K562 (cell line): ENCODE results near the gene SRBD1. TPM values are rescaled to one million over a fixed set of nuclear protein-coding genes. Genes with fewer than 3 reads are reported as not detected.

Experiments
- ATAC-seq: fragments of 200-7000 bp; cut with Tn5 transposase; 3 replicates; pipeline ENCODE4 v1.9.1; 2020; ENCODE audit warnings: moderate library complexity
- BruUV-seq: library from RNA; stranded (reverse); fragments of 400-500 nt; replicated peaks from 2 replicates; lab custom pipeline; 2021; lab: Mats Ljungman, UMichigan
- CTCF ChIA-PET: fragments of 300-600 bp; formaldehyde crosslinking; extraction: SDS; loops from one replicate; lab custom pipeline; 2021; ENCODE audit warnings: low intra/inter-chr PET ratio; lab: Yijun Ruan, JAX
- POLR2A ChIA-PET: fragments of 300-600, 350-650 bp; sonication (Branson Sonifier 250); formaldehyde crosslinking; extraction: SDS; loops from one replicate; lab custom pipeline; 2021; ENCODE audit warnings: antibody characterized with exemption, inconsistent platforms; lab: Yijun Ruan, JAX
- DNase-seq, 4 experiments: peaks; one replicate each; pipeline versions ENCODE4 v3.0.0 to v3.0.0-alpha.2; 2011 to 2018; ENCODE audit warnings: low spot score in 3 of 4, mixed read lengths in 3 of 4; ENCODE audit errors: extremely low read depth in 1 of 4
- FAIRE-seq: peaks from 2 replicates; lab custom pipeline; 2011; peaks lifted over from hg19 to GRCh38; lab: Jason Lieb, UNC
- H2AFZ ChIP-seq: 2 replicates; pipeline ENCODE4 v1.6.0; 2011; ENCODE audit warnings: low read depth, low read length, control low read depth, inconsistent platforms
- H3K27ac ChIP-seq: fragments of 200-600 bp; 3 replicates; pipeline ENCODE4 v1.8.0; 2011; ENCODE audit warnings: low read depth, mild to moderate bottlenecking, control low read depth, inconsistent platforms, low read length, moderate library complexity, mixed read lengths; ENCODE audit errors: extremely low read depth
- H3K27me3 ChIP-seq, 2 experiments: fragments of 300-600 bp in 1 of 2; 2 replicates in 1 of 2; 3 replicates in 1 of 2; pipeline versions ENCODE4 v1.6.0 to v1.8.0; 2011; ENCODE audit warnings: inconsistent platforms in 2 of 2, low read length in 2 of 2, mild to moderate bottlenecking in 1 of 2, mixed read lengths in 1 of 2, moderate library complexity in 1 of 2; ENCODE audit not compliant: control insufficient read depth in 2 of 2, insufficient read depth in 2 of 2
- H3K36me3 ChIP-seq: fragments of 300-600 bp; 3 replicates; pipeline ENCODE4 v1.8.0; 2011; ENCODE audit warnings: mild to moderate bottlenecking, low read length, inconsistent platforms; ENCODE audit not compliant: control insufficient read depth, insufficient read depth
- H3K4me1 ChIP-seq, 2 experiments: fragments of 200-600 bp in 1 of 2; replicated peaks in 1 of 2; 2 replicates in 1 of 2; 3 replicates in 1 of 2; pipeline versions ENCODE4 v1.5.1 to v1.8.0; 2011; ENCODE audit warnings: inconsistent platforms in 2 of 2, low read length in 2 of 2, mild to moderate bottlenecking in 1 of 2, mixed read lengths in 1 of 2, moderate library complexity in 1 of 2; ENCODE audit not compliant: control insufficient read depth in 2 of 2, insufficient read depth in 2 of 2
- H3K4me2 ChIP-seq: 2 replicates; pipeline ENCODE4 v1.6.1; 2011; ENCODE audit warnings: low read length, control low read depth, inconsistent platforms, mixed read lengths; ENCODE audit not compliant: insufficient read depth
- H3K4me3 ChIP-seq: fragments of 200-600 bp; sonication (generic), shearing (Covaris generic); 2 replicates; pipeline ENCODE4 v1.5.1; 2016; ENCODE audit warnings: control low read depth, inconsistent platforms
- H3K79me2 ChIP-seq: fragments of 200-600 bp; 3 replicates; pipeline ENCODE4 v1.8.0; 2011; ENCODE audit warnings: low read length, inconsistent platforms; ENCODE audit not compliant: control insufficient read depth, insufficient read depth
- H3K9ac ChIP-seq, 2 experiments: 2 replicates each; pipeline versions ENCODE4 v1.6.0 to v1.6.1; 2011; ENCODE audit warnings: low read depth in 2 of 2, low read length in 2 of 2, control low read depth in 1 of 2, inconsistent platforms in 1 of 2, mild to moderate bottlenecking in 1 of 2, mixed read lengths in 1 of 2; ENCODE audit not compliant: insufficient read depth in 1 of 2
- H3K9me1 ChIP-seq: one replicate; pipeline ENCODE4 v1.6.0; 2011; ENCODE audit warnings: inconsistent platforms, mild to moderate bottlenecking, low read length, moderate library complexity; ENCODE audit not compliant: control insufficient read depth, insufficient read depth
- H3K9me3 ChIP-seq: replicated peaks from 2 replicates; pipeline ENCODE4 v1.5.1; 2011; ENCODE audit warnings: low read depth, low read length, inconsistent platforms; ENCODE audit not compliant: control insufficient read depth, insufficient read depth
- H4K20me1 ChIP-seq: replicated peaks from 2 replicates; pipeline ENCODE4 v1.6.1; 2011; ENCODE audit warnings: low read length, inconsistent platforms, mixed read lengths; ENCODE audit not compliant: control insufficient read depth, insufficient read depth
- COPS2 ChIP-seq: fragments of 450-650 bp; conservative IDR thresholded peaks from 2 replicates; pipeline ENCODE4 v1.6.1; 2016; ENCODE audit warnings: mild to moderate bottlenecking, moderate library complexity
- OTX1 ChIP-seq: fragments of 450-650 bp; formaldehyde crosslinking; IDR thresholded peaks from 2 replicates; pipeline ENCODE4 v1.4.0; 2022; ENCODE audit warnings: mild to moderate bottlenecking
- PTTG1 ChIP-seq: fragments of 450-650 bp; IDR thresholded peaks from 2 replicates; pipeline ENCODE4 v1.6.1; 2016; ENCODE audit warnings: low read depth, mild to moderate bottlenecking, missing genetic modification characterization, missing compliant biosample characterization
- SMAD2 ChIP-seq: fragments of 150-350 bp; IDR thresholded peaks from 2 replicates; pipeline ENCODE4 v1.6.1; 2014; ENCODE audit warnings: low read depth, mild to moderate bottlenecking, low read length
- THRAP3 ChIP-seq: fragments of 450-650 bp; IDR thresholded peaks from 2 replicates; pipeline ENCODE4 v1.6.1; 2016; ENCODE audit warnings: mild to moderate bottlenecking, inconsistent platforms, borderline replicate concordance
- ZC3H8 ChIP-seq: fragments of 450-650 bp; IDR thresholded peaks from 2 replicates; pipeline ENCODE4 v1.6.1; 2017
- ZEB2 ChIP-seq: fragments of 450-650 bp; IDR thresholded peaks from 2 replicates; pipeline ENCODE4 v1.6.1; 2016
- WGBS: fragments of 100-300 bp; shearing (Covaris generic); methylation state at CpG from one replicate; pipeline ENCODE4 v1.1.6; 2016; ENCODE audit warnings: low coverage, mixed read lengths; ENCODE audit not compliant: insufficient coverage; ENCODE audit errors: missing lambda C conversion rate; 5-methylcytosine and 5-hydroxymethylcytosine counted together
- in situ Hi-C: fragments of 300-500 bp; cut with MboI; formaldehyde crosslinking; loops from 4 replicates; pipeline ENCODE4 v1.15.0; 2018; ENCODE audit warnings: inconsistent platforms, mixed read lengths
- intact Hi-C: fragments of 100-400 bp; cut with micrococcal nuclease; formaldehyde crosslinking; loops from 2 replicates; pipeline ENCODE4 v1.14.2; 2022
- polyA plus RNA-seq, 8 experiments: library from polyadenylated mRNA; depleted of rRNA in 4 of 8; stranded (reverse) in 5 of 8; unstranded in 3 of 8; fragments of >200 nt; fragmentation: Nextera tagmentation in 2 of 8; fragmentation: Illumina TruSeq in 1 of 8; extraction: Ambion mirVana in 2 of 8; extraction: Trizol in 1 of 8; gene quantifications; 2 replicates each; pipeline versions ENCODE4 v1.2.1 to v1.2.3, GENCODE V29; 2011 to 2014; ENCODE audit warnings: inconsistent platforms in 1 of 8, missing spikeins in 1 of 8
- total RNA-seq, 7 experiments: library from RNA; depleted of rRNA in 6 of 7; stranded (reverse); fragments of >200 nt in 6 of 7; fragmentation: Illumina TruSeq in 2 of 7; extraction: Trizol in 2 of 7; gene quantifications; 2 replicates each; pipeline versions ENCODE4 v1.2.1 to v1.2.3, GENCODE V29; 2011 to 2021; ENCODE audit warnings: low replicate concordance in 1 of 7
- TF ChIP-seq, protein P1 (sequence below): fragments of 450-650 bp; IDR thresholded peaks from 2 replicates; pipeline ENCODE4 v1.7.1; 2018; ENCODE audit warnings: mild to moderate bottlenecking, low read depth; ENCODE audit not compliant: partially characterized antibody

The SRBD1 gene
- total and polyA plus RNA-seq, 9 of the 15 experiments (the other 6 are each of a cell fraction or from before 2014, with no cell fraction given), result 6.9 to 23.2 (median 14.7) TPM

DNA sequence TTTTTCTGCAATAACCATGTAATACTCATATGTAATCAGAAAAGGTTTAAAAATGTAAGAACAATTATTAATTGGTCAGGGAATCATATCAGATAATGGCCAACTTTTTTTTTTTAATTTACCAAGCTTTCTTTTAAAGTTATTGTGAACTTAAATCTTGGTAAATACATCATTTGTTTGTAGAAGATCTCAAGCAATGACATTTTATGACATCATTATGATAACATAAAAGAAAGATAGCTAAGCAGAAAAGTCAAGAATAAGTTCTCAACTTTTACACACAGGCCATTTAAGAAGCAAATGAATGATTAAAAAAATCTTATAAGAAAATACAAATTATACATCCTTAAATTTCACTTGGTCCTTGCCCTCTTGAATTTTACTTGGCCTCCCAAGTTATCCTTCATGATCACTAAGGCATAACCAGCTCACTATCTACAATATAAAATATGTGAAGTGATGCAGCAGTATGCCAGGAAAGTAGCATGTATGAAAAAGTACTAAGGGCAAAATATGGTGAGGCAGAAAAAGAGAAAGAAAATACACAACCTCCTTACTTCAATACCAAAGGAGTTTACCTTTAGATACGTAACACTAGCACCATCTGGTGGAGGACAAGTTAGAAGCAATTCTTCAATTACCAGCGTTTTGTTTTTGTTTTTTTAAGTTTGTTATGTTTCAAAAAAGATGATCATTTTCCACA lies 116.6 kb downstream of the SRBD1 start (continued):
- 0 out of 2 replicates have a peak, but pooled peaks have one; percentile 16 for TF ChIP-seq THRAP3
- TF ChIP-seq ZC3H8, result no peak

DNA sequence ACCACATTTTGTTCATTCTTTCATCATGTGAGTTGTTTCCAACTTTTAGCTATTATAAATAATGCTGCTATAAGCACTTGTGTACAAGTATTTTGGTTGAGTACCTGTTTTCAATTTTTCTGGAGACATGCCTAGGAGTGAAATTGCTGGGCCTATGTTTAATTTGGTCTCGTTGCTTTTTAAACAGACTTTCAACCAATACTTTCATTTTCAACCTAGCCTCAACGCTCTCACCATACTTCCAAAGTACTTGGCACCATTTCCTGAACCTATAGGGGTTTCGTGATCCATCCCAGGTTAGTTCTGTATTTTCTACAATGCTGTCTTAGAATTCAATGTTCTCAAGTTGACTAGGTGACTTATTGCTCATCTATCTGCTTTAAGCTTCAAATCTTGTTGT lies 126.1 kb downstream of the SRBD1 start:
- TF ChIP-seq SMAD2 (no peak), OTX1 (no peak), PTTG1 (tag) (no peak), COPS2 (no peak), ZEB2 (no peak)
- TF ChIP-seq, protein P1, sequence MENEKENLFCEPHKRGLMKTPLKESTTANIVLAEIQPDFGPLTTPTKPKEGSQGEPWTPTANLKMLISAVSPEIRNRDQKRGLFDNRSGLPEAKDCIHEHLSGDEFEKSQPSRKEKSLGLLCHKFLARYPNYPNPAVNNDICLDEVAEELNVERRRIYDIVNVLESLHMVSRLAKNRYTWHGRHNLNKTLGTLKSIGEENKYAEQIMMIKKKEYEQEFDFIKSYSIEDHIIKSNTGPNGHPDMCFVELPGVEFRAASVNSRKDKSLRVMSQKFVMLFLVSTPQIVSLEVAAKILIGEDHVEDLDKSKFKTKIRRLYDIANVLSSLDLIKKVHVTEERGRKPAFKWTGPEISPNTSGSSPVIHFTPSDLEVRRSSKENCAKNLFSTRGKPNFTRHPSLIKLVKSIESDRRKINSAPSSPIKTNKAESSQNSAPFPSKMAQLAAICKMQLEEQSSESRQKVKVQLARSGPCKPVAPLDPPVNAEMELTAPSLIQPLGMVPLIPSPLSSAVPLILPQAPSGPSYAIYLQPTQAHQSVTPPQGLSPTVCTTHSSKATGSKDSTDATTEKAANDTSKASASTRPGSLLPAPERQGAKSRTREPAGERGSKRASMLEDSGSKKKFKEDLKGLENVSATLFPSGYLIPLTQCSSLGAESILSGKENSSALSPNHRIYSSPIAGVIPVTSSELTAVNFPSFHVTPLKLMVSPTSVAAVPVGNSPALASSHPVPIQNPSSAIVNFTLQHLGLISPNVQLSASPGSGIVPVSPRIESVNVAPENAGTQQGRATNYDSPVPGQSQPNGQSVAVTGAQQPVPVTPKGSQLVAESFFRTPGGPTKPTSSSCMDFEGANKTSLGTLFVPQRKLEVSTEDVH, result no peak
- TF ChIP-seq, all 486 proteins: peak for 0
- Histone ChIP-seq H3K27me3 (no peaks in the 10 kb centered on the region), H3K36me3 (no peaks in the 10 kb centered on the region; the same call in 2 of the 3 replicates), H4K20me1 (no peaks in the 10 kb centered on the region), H3K9ac (no peak overlapping the region), H3K9me1 (no peaks in the 10 kb centered on the region), H3K79me2 (no peaks in the 10 kb centered on the region), H2AFZ (no peak overlapping the region), H3K4me3 (no peak overlapping the region), H3K4me2 (no peak overlapping the region), H3K27ac (no peak overlapping the region), H3K4me1 (no peaks in the 10 kb centered on the region), H3K9me3 (no peaks in the 10 kb centered on the region)
- WGBS, result 88% methylated on average over 3 of the region's 3 CpGs
- FAIRE-seq, result no peak
- intact Hi-C loops (no loop called here), in situ Hi-C loops (no loop called here)
- no peak for DNase-seq
- CTCF ChIA-PET, result no interaction called here
- BruUV-seq, result no TSS peak
- POLR2A ChIA-PET, result no interaction called here
- ATAC-seq, result no peak
